Lower lobe of right lung (tissue), 2 donors: ENCODE data around the gene TCEA3. TPM values are rescaled to one million over a fixed set of nuclear protein-coding genes. Genes with fewer than 3 reads are reported as not detected.

Experiments used
- ATAC-seq, 2 donors: fragments of 200-7000 bp; cut with Tn5 transposase; one replicate each; pipeline ENCODE4 v1.9.1; 2020 to 2022; ENCODE audit warnings: mild to moderate bottlenecking in 2 of 2, moderate library complexity in 2 of 2
- DNase-seq: peaks from one replicate; pipeline ENCODE4 v3.0.0-alpha.2; 2020
- H3K27ac ChIP-seq: fragments of 200-600 bp; one replicate; pipeline ENCODE4 v1.8.0; 2022
- H3K27me3 ChIP-seq: fragments of 200-600 bp; one replicate; pipeline ENCODE4 v1.8.0; 2022; ENCODE audit warnings: low read depth
- H3K36me3 ChIP-seq: fragments of 200-600 bp; one replicate; pipeline ENCODE4 v1.8.0; 2022; ENCODE audit warnings: mild to moderate bottlenecking
- H3K4me1 ChIP-seq: fragments of 200-600 bp; one replicate; pipeline ENCODE4 v1.8.0; 2022
- H3K4me3 ChIP-seq: fragments of 200-600 bp; one replicate; pipeline ENCODE4 v1.8.0; 2022; ENCODE audit warnings: mild to moderate bottlenecking
- H3K9me3 ChIP-seq: fragments of 200-600 bp; one replicate; pipeline ENCODE4 v1.8.0; 2022
- intact Hi-C: fragments of 100-400 bp; cut with DNase I; formaldehyde crosslinking; loops from one replicate; pipeline ENCODE4 v1.11.0; 2022
- total RNA-seq: library from RNA; stranded (reverse); fragmentation: NEBNext Ultra II Directional; extraction: Animal tissue kit (Norgen Biotek cat#: 25700); gene quantifications from one replicate; pipeline ENCODE4 v1.2.1, GENCODE V29; 2021
- TF ChIP-seq, protein P1 (sequence below): fragments of 200-600 bp; IDR thresholded peaks from one replicate; pipeline ENCODE4 v1.8.0; 2022; ENCODE audit warnings: antibody characterized with exemption, mild to moderate bottlenecking
- donor health status: DM: no; HTN: yes; CAD: no; lungs with severe emphysema.

The TCEA3 gene
- total RNA-seq, 1 donor from 2014 or later = 41.9 TPM

DNA sequence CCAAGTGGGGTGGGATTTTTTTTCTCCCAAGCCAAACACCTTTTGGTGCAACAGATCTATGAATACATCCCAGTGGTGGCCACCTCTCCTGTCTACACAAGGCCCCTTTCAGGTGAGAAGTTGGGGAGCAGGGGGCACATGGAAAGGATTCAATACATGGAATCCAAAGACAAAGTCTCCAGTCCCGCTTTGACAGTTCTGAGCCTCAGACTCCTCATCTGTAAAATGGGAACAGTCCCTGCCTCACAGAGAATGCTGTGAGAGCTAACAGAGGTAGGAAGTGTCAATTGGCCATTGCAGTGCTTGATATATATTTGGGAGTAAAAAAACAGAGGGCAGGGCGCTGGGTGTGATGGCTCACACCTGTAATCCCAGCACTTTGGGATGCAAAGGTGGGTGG, 28.2 kb downstream of the TCEA3 start:
- Histone ChIP-seq H3K27ac (no peak overlapping the region), H3K4me3 (no peak overlapping the region), H3K4me1 (peaks cover 21% of the 10 kb centered on the region), H3K36me3 (peaks cover 26% of the 10 kb centered on the region), H3K27me3 (no peaks in the 10 kb centered on the region), H3K9me3 (no peaks in the 10 kb centered on the region)
- DNase-seq = no peak
- TF ChIP-seq, protein P1, sequence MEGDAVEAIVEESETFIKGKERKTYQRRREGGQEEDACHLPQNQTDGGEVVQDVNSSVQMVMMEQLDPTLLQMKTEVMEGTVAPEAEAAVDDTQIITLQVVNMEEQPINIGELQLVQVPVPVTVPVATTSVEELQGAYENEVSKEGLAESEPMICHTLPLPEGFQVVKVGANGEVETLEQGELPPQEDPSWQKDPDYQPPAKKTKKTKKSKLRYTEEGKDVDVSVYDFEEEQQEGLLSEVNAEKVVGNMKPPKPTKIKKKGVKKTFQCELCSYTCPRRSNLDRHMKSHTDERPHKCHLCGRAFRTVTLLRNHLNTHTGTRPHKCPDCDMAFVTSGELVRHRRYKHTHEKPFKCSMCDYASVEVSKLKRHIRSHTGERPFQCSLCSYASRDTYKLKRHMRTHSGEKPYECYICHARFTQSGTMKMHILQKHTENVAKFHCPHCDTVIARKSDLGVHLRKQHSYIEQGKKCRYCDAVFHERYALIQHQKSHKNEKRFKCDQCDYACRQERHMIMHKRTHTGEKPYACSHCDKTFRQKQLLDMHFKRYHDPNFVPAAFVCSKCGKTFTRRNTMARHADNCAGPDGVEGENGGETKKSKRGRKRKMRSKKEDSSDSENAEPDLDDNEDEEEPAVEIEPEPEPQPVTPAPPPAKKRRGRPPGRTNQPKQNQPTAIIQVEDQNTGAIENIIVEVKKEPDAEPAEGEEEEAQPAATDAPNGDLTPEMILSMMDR = no peak
- no peak for ATAC-seq
- intact Hi-C loops = no loop called here

DNA sequence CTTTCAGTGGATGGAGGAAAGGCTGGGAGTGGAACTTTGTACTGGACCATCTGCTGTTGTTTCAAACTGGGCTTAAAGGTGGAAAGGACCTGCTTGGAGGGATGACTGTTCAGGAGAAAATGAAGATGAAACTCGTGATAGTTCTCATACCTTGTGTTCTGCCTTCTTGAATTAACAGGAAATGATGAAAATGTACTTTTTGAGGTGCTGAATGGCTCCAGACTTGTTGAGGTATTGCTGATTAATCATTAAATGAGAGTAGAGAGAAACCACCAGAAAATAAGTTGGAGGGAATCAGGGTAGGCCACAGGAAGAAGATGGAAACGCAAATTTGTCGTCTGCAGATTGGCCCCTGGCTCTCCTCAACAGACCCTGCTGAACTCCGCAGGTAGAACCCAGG, 28.7 kb downstream of the TCEA3 start:
- Histone ChIP-seq H3K4me1 (peaks cover 20% of the 10 kb centered on the region), H3K27ac (peak overlapping the region; percentile 55), H3K36me3 (peaks cover 26% of the 10 kb centered on the region), H3K27me3 (no peaks in the 10 kb centered on the region), H3K4me3 (no peak overlapping the region), H3K9me3 (no peaks in the 10 kb centered on the region)
- intact Hi-C loops = no loop called here
- TF ChIP-seq, protein P1 = no peak
- DNase-seq = no peak
- ATAC-seq = no peak

GRCh38 chr1:23395154-23395724, 29.3 kb downstream of the TCEA3 start:
- TF ChIP-seq, protein P1 = no peak

GRCh38 chr1:23394684-23395083, 29.9 kb downstream of the TCEA3 start:
- no peaks in the 10 kb centered on the region for H3K9me3 ChIP-seq
- H3K36me3 ChIP-seq = peaks cover 26% of the 10 kb centered on the region
- no peaks in the 10 kb centered on the region for H3K27me3 ChIP-seq
- no peak overlapping the region for H3K4me3 ChIP-seq
- ATAC-seq (peak; percentile 64 to 81), DNase-seq (peak; percentile 52)
- peaks cover 15% of the 10 kb centered on the region for H3K4me1 ChIP-seq
- intact Hi-C loops = no loop called here
- peak overlapping the region; percentile 55 for H3K27ac ChIP-seq
- TF ChIP-seq, protein P1 = no peak

More at GRCh38 chr1:23395154-23395724, 29.3 kb downstream of the TCEA3 start:
- Histone ChIP-seq H3K4me3 (no peak overlapping the region), H3K36me3 (peaks cover 26% of the 10 kb centered on the region), H3K27me3 (no peaks in the 10 kb centered on the region), H3K9me3 (no peaks in the 10 kb centered on the region), H3K4me1 (peaks cover 15% of the 10 kb centered on the region), H3K27ac (peak overlapping the region; percentile 55)
- DNase-seq (no peak), ATAC-seq (no peak)
- intact Hi-C loops = no loop called here

DNA sequence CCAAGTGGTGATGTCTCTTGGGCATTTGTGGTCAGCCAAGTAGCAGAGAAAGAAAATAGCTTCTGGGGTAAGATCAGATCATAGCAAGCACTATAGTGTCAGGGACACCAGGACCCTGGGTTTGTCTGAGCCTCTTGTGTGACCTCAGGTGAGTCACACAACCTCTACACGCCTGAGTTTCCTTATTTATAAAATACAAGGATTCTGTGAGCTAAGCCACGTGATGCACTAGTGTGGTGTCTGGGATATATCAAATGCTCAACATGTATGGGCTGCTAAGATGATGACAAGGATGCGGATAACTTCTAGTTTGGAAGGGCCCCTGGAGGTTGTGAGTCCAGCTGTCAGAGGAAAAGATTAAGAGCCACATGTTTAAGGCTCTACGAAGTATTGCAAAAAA, 30.4 kb downstream of the TCEA3 start:
- TF ChIP-seq, protein P1 = no peak
- peaks cover 26% of the 10 kb centered on the region for H3K36me3 ChIP-seq
- ATAC-seq (no peak), DNase-seq (no peak)
- H3K27ac ChIP-seq = peak overlapping the region; percentile 55
- no peaks in the 10 kb centered on the region for H3K9me3 ChIP-seq
- peaks cover 15% of the 10 kb centered on the region for H3K4me1 ChIP-seq
- intact Hi-C loops = no loop called here
- H3K27me3 ChIP-seq = no peaks in the 10 kb centered on the region
- no peak overlapping the region for H3K4me3 ChIP-seq
